ENCODE results near the gene SYNE1.
A peak's percentile ranks its signal among the peaks of the same experiment; 100 is the strongest.

SYNE1 gene

GRCh38 chr6:152292555-152292954 is 344.6 kb downstream of the SYNE1 start:
- Histone ChIP-seq H3K4me1 (ENCODE audit: control insufficient read depth, insufficient read depth, low read length) (peaks cover 3% of the 10 kb centered on the region), H3K36me3 (ENCODE audit: control insufficient read depth in 2 of 2, insufficient read depth in 2 of 2, low read length in 2 of 2) (peaks cover 45 to 51% of the 10 kb centered on the region in 2 donors), H3K27me3 (ENCODE audit: control insufficient read depth in 1 of 2, insufficient read depth in 2 of 2, low read length in 2 of 2) (no peaks in the 10 kb centered on the region), H3K4me3 (ENCODE audit: low read length in 2 of 2) (no peak overlapping the region), H3K27ac (ENCODE audit: low read length) (no peak overlapping the region), H3K9ac (ENCODE audit: low read length in 2 of 2) (no peak overlapping the region), H3K9me3 (ENCODE audit: control insufficient read depth in 2 of 2, low read length in 2 of 2) (no peaks in the 10 kb centered on the region)

GRCh38 chr6:152290693-152291092 is 346.5 kb downstream of the SYNE1 start:
- Histone ChIP-seq H3K36me3 (ENCODE audit: control insufficient read depth in 2 of 2, insufficient read depth in 2 of 2, low read length in 2 of 2) (peaks cover 46 to 47% of the 10 kb centered on the region in 2 donors), H3K4me3 (ENCODE audit: low read length in 2 of 2) (no peak overlapping the region), H3K9ac (ENCODE audit: low read length in 2 of 2) (no peak overlapping the region), H3K9me3 (ENCODE audit: control insufficient read depth in 2 of 2, low read length in 2 of 2) (no peaks in the 10 kb centered on the region), H3K27me3 (ENCODE audit: control insufficient read depth in 1 of 2, insufficient read depth in 2 of 2, low read length in 2 of 2) (no peaks in the 10 kb centered on the region), H3K27ac (ENCODE audit: low read length) (no peak overlapping the region), H3K4me1 (ENCODE audit: control insufficient read depth, insufficient read depth, low read length) (no peaks in the 10 kb centered on the region)

- Histone ChIP-seq H3K27me3 (ENCODE audit: control insufficient read depth in 1 of 2, insufficient read depth in 2 of 2, low read length in 2 of 2) (no peaks in the 10 kb centered on the region), H3K9ac (ENCODE audit: low read length in 2 of 2) (no peak overlapping the region), H3K9me3 (ENCODE audit: control insufficient read depth in 2 of 2, low read length in 2 of 2) (no peaks in the 10 kb centered on the region), H3K36me3 (ENCODE audit: control insufficient read depth in 2 of 2, insufficient read depth in 2 of 2, low read length in 2 of 2) (peaks cover 24 to 41% of the 10 kb centered on the region in 2 donors), H3K4me3 (ENCODE audit: low read length in 2 of 2) (no peak overlapping the region), H3K27ac (ENCODE audit: low read length) (no peak overlapping the region), H3K4me1 (ENCODE audit: control insufficient read depth, insufficient read depth, low read length) (peaks cover 4% of the 10 kb centered on the region)
These were observed 359.3 kb downstream of the SYNE1 start for GRCh38 chr6:152277826-152278329.

DNA sequence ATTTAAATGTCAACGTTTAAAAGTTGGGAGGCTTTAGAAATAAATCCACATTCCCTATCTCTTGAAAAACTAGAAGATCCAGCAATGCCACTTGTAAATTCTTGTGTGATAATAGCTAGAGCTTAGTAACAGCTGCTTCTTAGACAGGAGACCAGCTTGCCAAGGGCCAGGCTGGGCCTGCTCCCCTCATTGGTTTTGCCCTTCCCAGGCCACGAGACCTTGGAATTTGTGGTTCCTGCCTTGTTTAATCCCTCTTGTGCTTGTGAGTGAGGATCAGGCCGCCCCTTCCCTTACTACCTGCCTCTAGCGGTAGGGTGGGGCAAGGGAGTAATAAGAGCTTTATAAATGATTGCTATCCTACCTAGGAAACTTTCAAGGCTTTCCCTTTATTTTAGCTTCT is 363.5 kb downstream of the SYNE1 start:
- Histone ChIP-seq H3K27ac (ENCODE audit: low read length) (no peak overlapping the region), H3K9me3 (ENCODE audit: control insufficient read depth in 2 of 2, low read length in 2 of 2) (no peaks in the 10 kb centered on the region), H3K27me3 (ENCODE audit: control insufficient read depth in 1 of 2, insufficient read depth in 2 of 2, low read length in 2 of 2) (no peaks in the 10 kb centered on the region), H3K36me3 (ENCODE audit: control insufficient read depth in 2 of 2, insufficient read depth in 2 of 2, low read length in 2 of 2) (peaks cover 25 to 35% of the 10 kb centered on the region in 2 donors), H3K4me1 (ENCODE audit: control insufficient read depth, insufficient read depth, low read length) (peaks cover 14% of the 10 kb centered on the region), H3K4me3 (ENCODE audit: low read length in 2 of 2) (no peak overlapping the region), H3K9ac (ENCODE audit: low read length in 2 of 2) (no peak overlapping the region)

DNA sequence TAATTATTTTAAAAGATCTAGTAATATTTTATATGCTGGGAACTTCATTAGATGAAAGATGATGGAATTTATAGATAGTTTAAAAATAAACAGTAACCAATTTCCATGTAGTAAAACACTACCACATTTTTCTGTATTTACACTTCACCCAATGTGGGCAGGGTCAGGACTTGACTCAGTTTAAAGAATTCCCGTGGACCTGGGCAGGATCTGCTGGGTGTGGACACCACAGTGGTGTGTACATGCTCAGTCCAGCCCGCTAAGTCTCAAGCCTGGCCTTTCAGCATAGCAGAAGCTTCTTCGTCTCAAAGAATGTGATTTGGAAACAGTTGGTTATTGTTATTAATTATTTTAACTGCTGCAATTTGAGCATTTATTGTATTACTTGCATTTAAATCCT is 364.2 kb downstream of the SYNE1 start:
- Histone ChIP-seq H3K27ac (ENCODE audit: low read length) (no peak overlapping the region), H3K4me1 (ENCODE audit: control insufficient read depth, insufficient read depth, low read length) (peaks cover 14% of the 10 kb centered on the region), H3K9me3 (ENCODE audit: control insufficient read depth in 2 of 2, low read length in 2 of 2) (no peaks in the 10 kb centered on the region), H3K27me3 (ENCODE audit: control insufficient read depth in 1 of 2, insufficient read depth in 2 of 2, low read length in 2 of 2) (no peaks in the 10 kb centered on the region), H3K36me3 (ENCODE audit: control insufficient read depth in 2 of 2, insufficient read depth in 2 of 2, low read length in 2 of 2) (peaks cover 23 to 33% of the 10 kb centered on the region in 2 donors), H3K9ac (ENCODE audit: low read length in 2 of 2) (no peak overlapping the region), H3K4me3 (ENCODE audit: low read length in 2 of 2) (no peak overlapping the region)

DNA sequence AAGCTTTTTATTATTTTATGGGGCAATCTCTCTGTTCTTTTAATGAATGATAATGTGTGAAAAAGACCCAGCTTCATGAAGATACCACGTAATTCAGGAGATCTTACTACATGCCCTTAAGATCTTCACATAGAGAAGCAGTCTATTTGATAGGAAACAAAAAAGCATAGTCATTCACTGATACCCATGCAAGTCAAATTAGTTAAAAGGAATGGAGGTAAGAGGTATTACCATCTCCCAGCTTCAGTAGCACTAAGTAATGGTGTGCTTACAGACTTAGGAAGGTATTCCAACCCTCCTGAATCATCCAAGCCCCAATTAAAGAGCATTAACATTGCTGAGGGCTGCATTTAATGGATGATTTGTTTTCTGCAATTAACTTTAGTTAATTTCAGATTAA is 364.7 kb downstream of the SYNE1 start:
- H3K9me3 ChIP-seq (ENCODE audit: control insufficient read depth in 2 of 2, low read length in 2 of 2) = no peaks in the 10 kb centered on the region
- no peak overlapping the region for H3K4me3 ChIP-seq (ENCODE audit: low read length in 2 of 2)
- H3K27ac ChIP-seq (ENCODE audit: low read length) = no peak overlapping the region
- peaks cover 18 to 28% of the 10 kb centered on the region in 2 donors for H3K36me3 ChIP-seq (ENCODE audit: control insufficient read depth in 2 of 2, insufficient read depth in 2 of 2, low read length in 2 of 2)
- H3K27me3 ChIP-seq (ENCODE audit: control insufficient read depth in 1 of 2, insufficient read depth in 2 of 2, low read length in 2 of 2) = no peaks in the 10 kb centered on the region
- H3K4me1 ChIP-seq (ENCODE audit: control insufficient read depth, insufficient read depth, low read length) = peaks cover 14% of the 10 kb centered on the region
- no peak overlapping the region for H3K9ac ChIP-seq (ENCODE audit: low read length in 2 of 2)

- H3K4me1 ChIP-seq (ENCODE audit: control insufficient read depth, insufficient read depth, low read length) = peaks cover 14% of the 10 kb centered on the region
- H3K9me3 ChIP-seq (ENCODE audit: control insufficient read depth in 2 of 2, low read length in 2 of 2) = no peaks in the 10 kb centered on the region
- H3K4me3 ChIP-seq (ENCODE audit: low read length in 2 of 2) = peak overlapping the region in 1 of 2 donors; percentile 40
- peak overlapping the region; percentile 26 for H3K27ac ChIP-seq (ENCODE audit: low read length)
- H3K36me3 ChIP-seq (ENCODE audit: control insufficient read depth in 2 of 2, insufficient read depth in 2 of 2, low read length in 2 of 2) = peaks cover 18 to 28% of the 10 kb centered on the region in 2 donors
- H3K27me3 ChIP-seq (ENCODE audit: control insufficient read depth in 1 of 2, insufficient read depth in 2 of 2, low read length in 2 of 2) = no peaks in the 10 kb centered on the region
- no peak overlapping the region for H3K9ac ChIP-seq (ENCODE audit: low read length in 2 of 2)
These were observed 365.2 kb downstream of the SYNE1 start for GRCh38 chr6:152271776-152272464.

DNA sequence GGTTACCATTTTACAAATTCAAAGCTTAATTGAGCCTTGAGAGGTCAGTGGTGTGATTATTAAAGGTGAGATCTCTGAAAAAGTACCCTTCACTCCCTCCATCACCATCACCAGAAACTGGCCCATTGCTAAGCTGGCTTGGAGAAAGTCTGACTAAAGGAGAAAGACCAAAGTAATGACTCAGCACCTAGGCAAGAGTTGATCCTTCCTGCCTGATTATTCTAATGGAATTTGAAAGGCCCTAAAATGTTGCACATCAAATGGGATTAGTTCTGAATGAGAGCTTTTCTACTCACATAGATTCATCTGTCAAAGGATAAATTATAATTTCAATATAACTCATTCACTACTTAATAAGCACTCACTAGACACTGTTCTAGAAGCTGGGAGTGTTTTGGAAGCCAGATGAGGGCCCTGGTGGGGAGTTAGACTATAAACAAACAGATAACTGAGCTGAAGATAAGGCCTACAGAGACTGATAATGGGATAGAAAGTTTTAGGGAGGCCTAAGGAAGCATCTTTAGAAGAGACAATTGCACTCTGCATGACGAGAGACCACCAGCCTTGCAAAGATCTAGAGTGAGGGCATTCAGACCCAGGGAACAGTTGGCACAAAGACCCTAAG is 366.7 kb downstream of the SYNE1 start:
- Histone ChIP-seq H3K36me3 (ENCODE audit: control insufficient read depth in 2 of 2, insufficient read depth in 2 of 2, low read length in 2 of 2) (peaks cover 15 to 22% of the 10 kb centered on the region in 2 donors), H3K27me3 (ENCODE audit: control insufficient read depth in 1 of 2, insufficient read depth in 2 of 2, low read length in 2 of 2) (no peaks in the 10 kb centered on the region), H3K4me1 (ENCODE audit: control insufficient read depth, insufficient read depth, low read length) (peaks cover 14% of the 10 kb centered on the region), H3K4me3 (ENCODE audit: low read length in 2 of 2) (no peak overlapping the region), H3K9ac (ENCODE audit: low read length in 2 of 2) (no peak overlapping the region), H3K9me3 (ENCODE audit: control insufficient read depth in 2 of 2, low read length in 2 of 2) (no peaks in the 10 kb centered on the region), H3K27ac (ENCODE audit: low read length) (peak overlapping the region; percentile 13)

- Histone ChIP-seq H3K4me1 (ENCODE audit: control insufficient read depth, insufficient read depth, low read length) (peaks cover 14% of the 10 kb centered on the region), H3K4me3 (ENCODE audit: low read length in 2 of 2) (no peak overlapping the region), H3K36me3 (ENCODE audit: control insufficient read depth in 2 of 2, insufficient read depth in 2 of 2, low read length in 2 of 2) (peaks cover 16 to 19% of the 10 kb centered on the region in 2 donors), H3K9me3 (ENCODE audit: control insufficient read depth in 2 of 2, low read length in 2 of 2) (no peaks in the 10 kb centered on the region), H3K27me3 (ENCODE audit: control insufficient read depth in 1 of 2, insufficient read depth in 2 of 2, low read length in 2 of 2) (no peaks in the 10 kb centered on the region), H3K27ac (ENCODE audit: low read length) (no peak overlapping the region), H3K9ac (ENCODE audit: low read length in 2 of 2) (no peak overlapping the region)
These were observed 368.2 kb downstream of the SYNE1 start for GRCh38 chr6:152268846-152269442.

- no peaks in the 10 kb centered on the region for H3K9me3 ChIP-seq (ENCODE audit: control insufficient read depth in 2 of 2, low read length in 2 of 2)
- no peak overlapping the region for H3K4me3 ChIP-seq (ENCODE audit: low read length in 2 of 2)
- no peaks in the 10 kb centered on the region for H3K27me3 ChIP-seq (ENCODE audit: control insufficient read depth in 1 of 2, insufficient read depth in 2 of 2, low read length in 2 of 2)
- H3K27ac ChIP-seq (ENCODE audit: low read length) = no peak overlapping the region
- H3K36me3 ChIP-seq (ENCODE audit: control insufficient read depth in 2 of 2, insufficient read depth in 2 of 2, low read length in 2 of 2) = peaks cover 16 to 17% of the 10 kb centered on the region in 2 donors
- H3K4me1 ChIP-seq (ENCODE audit: control insufficient read depth, insufficient read depth, low read length) = peaks cover 10% of the 10 kb centered on the region
- H3K9ac ChIP-seq (ENCODE audit: low read length in 2 of 2) = no peak overlapping the region
These were observed 369.0 kb downstream of the SYNE1 start for GRCh38 chr6:152267967-152268845.

Measured in stomach smooth muscle (tissue), 2 donors.